ENCODE data around the gene MYRF.
A peak's percentile ranks its signal among the peaks of the same experiment; 100 is the strongest.

Gene MYRF

DNA sequence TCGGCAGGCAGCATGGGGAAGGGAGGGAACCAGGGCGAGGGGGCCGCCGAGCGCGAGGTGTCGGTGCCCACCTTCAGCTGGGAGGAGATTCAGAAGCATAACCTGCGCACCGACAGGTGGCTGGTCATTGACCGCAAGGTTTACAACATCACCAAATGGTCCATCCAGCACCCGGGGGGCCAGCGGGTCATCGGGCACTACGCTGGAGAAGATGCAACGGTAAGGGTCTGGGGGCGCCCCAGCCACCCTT, 75.9 kb downstream of the MYRF start:
- DNase-seq, result no peak

DNA sequence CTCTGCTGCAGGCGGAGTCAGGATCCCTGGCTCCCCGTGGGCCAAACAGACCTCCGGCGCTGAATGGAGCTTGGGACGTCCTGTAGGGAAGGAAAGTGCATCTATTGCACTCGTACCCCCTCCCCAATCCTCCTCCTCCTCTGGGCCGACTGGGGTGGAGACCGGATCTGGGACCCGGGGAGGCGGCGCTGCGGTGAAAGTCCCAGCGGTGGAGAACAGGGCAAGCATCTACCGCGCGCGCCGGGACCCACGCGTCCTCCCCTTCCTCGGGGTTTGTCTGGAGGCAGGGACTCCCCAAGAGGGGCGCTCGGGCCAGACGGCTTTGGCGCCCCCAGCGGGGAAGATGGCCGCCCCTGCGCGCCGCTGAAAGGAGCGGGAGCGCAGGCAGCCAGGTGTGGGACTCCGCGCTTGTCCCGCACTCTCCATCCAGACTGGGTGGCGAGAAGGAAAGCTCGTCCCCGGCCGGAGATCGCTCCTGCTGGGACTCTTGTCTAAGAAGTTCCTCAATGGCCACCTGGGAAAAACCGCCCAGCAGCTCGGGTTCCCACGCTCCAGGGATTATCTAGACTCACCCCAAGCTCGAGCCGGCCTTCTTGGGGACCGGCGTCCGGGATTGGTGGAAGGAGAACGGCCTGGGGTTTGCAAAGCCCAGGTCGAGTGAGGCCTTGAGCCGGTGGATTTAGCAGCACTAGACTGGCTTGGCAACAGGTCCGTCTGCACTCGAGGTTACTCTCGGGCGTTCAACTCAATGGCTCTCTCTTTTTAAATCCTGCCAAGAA, 76.4 kb downstream of the MYRF start:
- DNase-seq, result peak; percentile 46

GRCh38 chr11:61829806-61830205, 77.4 kb downstream of the MYRF start:
- DNase-seq, result no peak

DNA sequence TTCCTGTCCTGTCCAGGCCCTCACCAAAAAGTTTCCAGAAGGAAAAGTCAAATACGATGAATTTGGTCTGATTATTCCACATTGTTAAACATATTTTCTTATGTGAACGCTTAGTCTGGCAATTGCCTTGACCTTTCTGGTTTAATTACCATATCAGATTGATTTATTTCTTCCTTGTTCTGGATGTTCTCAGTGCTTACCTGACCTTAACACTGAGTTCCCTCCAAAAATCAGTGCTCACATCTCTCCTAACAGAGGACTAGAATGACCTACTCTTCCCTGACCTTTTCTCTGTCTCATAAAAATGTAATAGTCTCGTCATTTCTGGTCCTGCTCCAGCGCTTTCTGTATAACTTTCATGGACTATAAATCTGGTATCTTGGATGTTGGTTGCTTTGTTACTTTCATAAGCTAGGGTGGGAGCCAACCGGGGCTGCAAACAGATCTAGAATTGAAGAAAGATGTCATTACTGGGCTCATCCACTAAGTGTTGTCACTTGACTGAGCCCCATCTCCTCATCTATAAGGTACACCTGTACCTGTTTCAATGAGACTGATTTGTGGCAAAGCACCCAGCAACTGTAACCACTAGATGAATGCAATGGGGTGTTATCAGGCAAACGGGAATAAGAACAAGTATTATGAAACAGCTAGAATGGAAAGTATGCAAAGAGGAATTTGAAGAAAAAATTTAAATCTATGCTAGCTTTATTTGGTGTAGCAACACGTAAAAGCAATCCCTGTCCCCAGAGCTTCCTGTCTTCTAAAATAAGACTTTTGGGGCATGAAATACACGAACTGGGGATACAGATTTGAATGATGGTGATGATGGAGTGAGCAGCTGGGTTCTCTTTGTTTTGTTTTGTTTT, 78.0 kb downstream of the MYRF start:
- no peak for DNase-seq

DNA sequence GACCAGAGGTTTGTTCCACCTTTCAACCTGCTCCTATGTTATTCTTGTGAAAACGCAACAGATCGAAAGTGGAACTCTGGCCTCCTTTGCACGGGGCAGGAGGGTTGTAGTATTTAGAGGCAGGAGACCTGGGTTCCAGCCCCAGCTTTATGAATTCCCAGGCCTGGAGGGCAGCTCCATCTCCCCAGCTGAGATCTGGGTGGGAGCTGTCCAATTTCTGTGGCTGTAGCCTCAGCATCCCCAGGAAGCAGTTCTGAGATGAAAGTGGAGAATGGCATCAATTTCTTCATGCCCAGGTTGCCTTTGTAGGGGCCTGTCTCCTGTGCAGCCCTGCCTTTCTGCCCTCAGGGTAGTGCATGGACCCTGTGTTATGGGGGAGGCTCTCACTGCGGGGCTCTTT, 79.8 kb downstream of the MYRF start:
- no peak for DNase-seq

DNA sequence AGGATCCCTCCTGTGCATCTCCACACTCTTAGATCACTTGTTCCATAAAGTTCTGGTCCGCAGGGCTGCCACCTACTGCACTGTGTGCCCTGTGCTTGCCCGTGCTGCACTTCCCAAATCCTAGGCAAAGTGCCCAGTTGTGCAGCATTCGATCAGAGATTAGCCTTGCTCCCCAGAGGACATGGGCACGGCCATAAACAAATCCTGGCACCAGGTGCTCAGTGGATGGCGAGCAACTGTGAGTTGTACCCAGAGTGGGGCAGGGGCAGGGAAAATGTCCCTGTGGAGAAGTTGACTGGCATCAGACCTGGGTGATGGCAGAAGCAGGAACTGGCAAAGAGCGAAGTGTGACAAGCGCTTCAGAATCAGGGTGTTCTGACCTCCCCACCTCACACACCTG, 80.3 kb downstream of the MYRF start:
- peak; percentile 5 for DNase-seq

DNA sequence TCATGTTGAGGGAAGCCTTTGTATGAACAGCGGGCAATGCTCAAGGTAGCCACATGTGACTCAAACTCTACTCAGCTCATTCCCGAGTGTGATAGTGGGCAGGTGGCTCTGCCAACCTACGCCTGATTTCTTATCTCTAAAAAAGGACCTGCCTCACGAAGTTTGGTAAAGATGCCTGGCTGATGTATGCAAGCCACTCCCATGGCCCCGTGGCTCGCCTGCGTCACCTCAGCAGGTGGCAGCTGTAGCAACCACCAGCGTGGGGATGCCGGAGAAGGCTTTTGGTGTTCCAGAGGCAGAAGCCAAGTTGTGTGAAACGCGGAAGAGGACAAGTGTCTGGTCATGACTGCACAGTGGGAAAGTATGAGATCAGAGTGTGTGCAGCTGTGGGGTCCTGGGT, 81.0 kb downstream of the MYRF start:
- no peak for DNase-seq

DNA sequence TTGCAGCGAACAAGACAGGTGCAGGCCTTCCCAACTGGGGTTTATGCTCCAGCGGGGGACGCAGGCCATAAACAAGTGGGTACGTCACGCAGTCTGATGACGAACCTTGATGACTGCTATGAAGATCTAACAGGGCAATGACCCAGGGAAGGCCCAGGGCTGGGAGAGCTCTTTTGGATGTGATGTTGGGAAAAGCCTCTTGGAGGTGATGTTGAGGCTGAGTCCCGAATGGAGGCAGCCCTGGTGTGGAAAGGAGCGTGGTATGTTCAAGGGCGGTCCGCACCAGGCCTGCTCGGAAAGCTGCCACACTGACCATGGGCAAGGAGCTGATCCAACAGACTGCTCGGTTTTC, 81.5 kb downstream of the MYRF start:
- no peak for DNase-seq

GRCh38 chr11:61834278-61835048, 82.0 kb downstream of the MYRF start:
- no peak for DNase-seq

- DNase-seq, result no peak
Measured at GRCh38 chr11:61836193-61836592, 83.8 kb downstream of the MYRF start.

DNA sequence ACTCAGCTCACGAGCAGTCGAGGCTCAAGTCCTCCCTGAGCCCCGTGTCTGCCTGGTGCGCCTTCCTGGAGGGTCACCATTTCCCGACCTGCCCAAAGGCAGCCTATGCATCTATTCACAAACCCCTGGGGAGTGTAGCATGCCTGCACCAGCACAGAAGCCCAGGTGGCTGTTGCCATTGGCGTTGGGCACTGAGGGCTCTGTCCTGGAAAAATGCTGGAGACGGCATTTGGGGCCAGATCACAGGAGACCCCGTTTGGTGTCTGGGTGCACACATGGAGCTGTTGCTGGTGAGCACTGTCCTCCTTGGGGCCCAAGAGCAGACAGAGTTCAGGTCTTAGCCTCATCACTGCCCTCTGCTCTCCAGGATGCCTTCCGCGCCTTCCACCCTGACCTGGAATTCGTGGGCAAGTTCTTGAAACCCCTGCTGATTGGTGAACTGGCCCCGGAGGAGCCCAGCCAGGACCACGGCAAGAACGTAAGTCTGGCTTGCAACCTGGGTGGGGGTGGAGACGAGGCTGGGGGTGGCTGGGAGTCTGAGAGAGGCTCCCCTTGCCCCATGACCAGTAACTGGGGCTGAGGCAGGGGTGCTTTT, 85.1 kb downstream of the MYRF start:
- no peak for DNase-seq

All from NCI-H1105 treated with DMSO at 0.1 percent for 48 hours (cell line).